PC-3 (cell line): Measurements from ENCODE around the gene TARBP1. TPM values are rescaled to one million over a fixed set of nuclear protein-coding genes. Genes with fewer than 3 reads are reported as not detected.

ENCODE experiments used
- ATAC-seq: fragments of 200-7000 bp; cut with Tn5 transposase; 2 replicates; pipeline ENCODE4 v1.9.1; 2020; ENCODE audit warnings: mild to moderate bottlenecking, moderate library complexity
- BruUV-seq: library from RNA; stranded (reverse); fragments of 400-500 nt; replicated peaks from 2 replicates; lab custom pipeline; 2021; lab: Mats Ljungman, UMichigan
- CTCF ChIA-PET: fragments of 300-600 bp; sonication (Branson Sonifier 250); formaldehyde crosslinking; loops from one replicate; lab custom pipeline; 2022; ENCODE audit warnings: antibody characterized with exemption; lab: Charles Lee
- POLR2A ChIA-PET: fragments of 300-600 bp; sonication (Branson Sonifier 250); formaldehyde crosslinking; loops from one replicate; lab custom pipeline; 2022; ENCODE audit warnings: antibody characterized with exemption; ENCODE audit not compliant: unreplicated experiment; lab: Charles Lee
- DNase-seq: peaks from one replicate; pipeline ENCODE4 v3.0.0-alpha.2; 2015
- H2AFZ ChIP-seq: fragments of 300-600 bp; sonication (generic); 2 replicates; pipeline ENCODE4 v1.6.0; 2016; ENCODE audit warnings: antibody characterized with exemption, low read length
- H3F3A ChIP-seq: fragments of 300-600 bp; sonication (generic); one replicate; pipeline ENCODE4 v1.6.0; 2017; ENCODE audit warnings: antibody characterized with exemption, low read length, control low read depth, mild to moderate bottlenecking; ENCODE audit not compliant: unreplicated experiment
- H3K27ac ChIP-seq: fragments of 300-600 bp; sonication (generic); 2 replicates; pipeline ENCODE4 v1.5.1; 2016; ENCODE audit warnings: mild to moderate bottlenecking, low read length
- H3K27me3 ChIP-seq: fragments of 300-600 bp; sonication (generic); 2 replicates; pipeline ENCODE4 v1.6.1; 2016; ENCODE audit warnings: low read length, mixed read lengths
- H3K36me3 ChIP-seq: fragments of 300-600 bp; sonication (generic); 2 replicates; pipeline ENCODE4 v1.6.1; 2016; ENCODE audit warnings: low read depth, mixed run types, low read length, mixed read lengths
- H3K4me1 ChIP-seq: fragments of 300-600 bp; sonication (generic); 2 replicates; pipeline ENCODE4 v1.5.1; 2016; ENCODE audit warnings: low read length; ENCODE audit not compliant: insufficient read depth
- H3K4me2 ChIP-seq: fragments of 300-600 bp; sonication (generic); 2 replicates; pipeline ENCODE4 v1.6.0; 2016; ENCODE audit warnings: low read length
- H3K4me3 ChIP-seq: fragments of 300-600 bp; sonication (generic); 2 replicates; pipeline ENCODE4 v1.5.1; 2016; ENCODE audit warnings: mild to moderate bottlenecking, low read length, mixed read lengths
- H3K79me2 ChIP-seq: fragments of 300-600 bp; sonication (generic); 2 replicates; pipeline ENCODE4 v1.6.1; 2017; ENCODE audit warnings: low read length, mixed read lengths
- H3K9ac ChIP-seq: fragments of 300-600 bp; sonication (generic); 2 replicates; pipeline ENCODE4 v1.6.0; 2016; ENCODE audit warnings: mild to moderate bottlenecking, low read length
- H3K9me2 ChIP-seq: fragments of 300-600 bp; sonication (generic); replicated peaks from 2 replicates; pipeline ENCODE4 v1.6.1; 2016; ENCODE audit warnings: mixed run types, low read length, mixed read lengths
- H3K9me3 ChIP-seq: fragments of 300-600 bp; sonication (generic); 2 replicates; pipeline ENCODE4 v1.6.1; 2016; ENCODE audit warnings: low read length, mixed read lengths
- H4K20me1 ChIP-seq: fragments of 300-600 bp; sonication (generic); 2 replicates; pipeline ENCODE4 v1.6.1; 2016; ENCODE audit warnings: low read length, mixed read lengths
- EZH2 ChIP-seq: fragments of 300-600 bp; sonication (generic); IDR thresholded peaks from one replicate; pipeline ENCODE4 v1.6.1; 2017; ENCODE audit warnings: antibody characterized with exemption, mild to moderate bottlenecking, low read length; ENCODE audit not compliant: unreplicated experiment
- EZH2phosphoT487 ChIP-seq: fragments of 300-600 bp; sonication (generic); IDR thresholded peaks from 2 replicates; pipeline ENCODE4 v1.6.1; 2018; ENCODE audit warnings: mild to moderate bottlenecking, antibody characterized with exemption, low read length, borderline replicate concordance
- intact Hi-C: fragments of 100-400 bp; cut with micrococcal nuclease; formaldehyde crosslinking; loops from 2 replicates; pipeline ENCODE4 v1.9.0; 2023
- total RNA-seq: library from RNA; depleted of rRNA; stranded (reverse); fragments of >200 nt; gene quantifications from 2 replicates; pipeline ENCODE4 v1.2.3, GENCODE V29; 2014
- TF ChIP-seq, protein P1 (sequence below): fragments of 300-600 bp; sonication (generic); conservative IDR thresholded peaks from 2 replicates; pipeline ENCODE4 v1.5.1; 2017; ENCODE audit warnings: antibody characterized with exemption, low read depth, mild to moderate bottlenecking, low read length

The TARBP1 gene
- total RNA-seq, 1 experiment from 2014 or later: 15.1 TPM

DNA sequence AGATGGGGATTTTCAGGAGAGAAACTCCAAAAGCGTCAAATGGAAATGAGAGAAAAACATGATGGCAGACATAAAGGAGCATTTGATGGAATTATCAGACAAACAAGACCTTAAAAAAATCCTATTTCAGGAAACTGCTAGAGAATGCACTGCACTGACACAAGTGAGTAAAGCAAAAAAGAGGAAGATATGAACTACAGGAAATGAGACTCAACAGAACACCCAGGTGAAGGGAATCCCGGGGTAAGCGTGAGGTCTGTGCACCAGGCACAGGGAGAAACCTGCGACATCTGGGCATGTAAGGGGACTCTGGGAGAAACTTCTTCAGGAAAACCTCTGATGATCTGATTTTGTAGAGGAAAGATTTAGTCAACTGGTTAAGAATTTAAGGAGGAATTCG, 2.8 kb downstream of the TARBP1 start:
- Histone ChIP-seq H3K9ac (no peak overlapping the region), H3K4me2 (peak overlapping the region; percentile 87; the same call in 1 of the 2 replicates), H3K79me2 (peaks cover 59% of the 10 kb centered on the region), H4K20me1 (no peaks in the 10 kb centered on the region), H3K4me1 (peaks cover 11% of the 10 kb centered on the region), H3K9me2 (no peaks in the 10 kb centered on the region), H3K9me3 (no peaks in the 10 kb centered on the region), H3K4me3 (no peak overlapping the region), H2AFZ (no peak overlapping the region), H3K27ac (no peak overlapping the region), H3F3A (no peaks in the 10 kb centered on the region), H3K27me3 (no peaks in the 10 kb centered on the region), H3K36me3 (no peaks in the 10 kb centered on the region)
- DNase-seq (no peak), ATAC-seq (no peak)
- intact Hi-C loops: no loop called here
- BruUV-seq: no TSS peak
- POLR2A ChIA-PET: no interaction called here
- TF ChIP-seq EZH2 (no peak), EZH2phosphoT487 (no peak)
- TF ChIP-seq, protein P1, sequence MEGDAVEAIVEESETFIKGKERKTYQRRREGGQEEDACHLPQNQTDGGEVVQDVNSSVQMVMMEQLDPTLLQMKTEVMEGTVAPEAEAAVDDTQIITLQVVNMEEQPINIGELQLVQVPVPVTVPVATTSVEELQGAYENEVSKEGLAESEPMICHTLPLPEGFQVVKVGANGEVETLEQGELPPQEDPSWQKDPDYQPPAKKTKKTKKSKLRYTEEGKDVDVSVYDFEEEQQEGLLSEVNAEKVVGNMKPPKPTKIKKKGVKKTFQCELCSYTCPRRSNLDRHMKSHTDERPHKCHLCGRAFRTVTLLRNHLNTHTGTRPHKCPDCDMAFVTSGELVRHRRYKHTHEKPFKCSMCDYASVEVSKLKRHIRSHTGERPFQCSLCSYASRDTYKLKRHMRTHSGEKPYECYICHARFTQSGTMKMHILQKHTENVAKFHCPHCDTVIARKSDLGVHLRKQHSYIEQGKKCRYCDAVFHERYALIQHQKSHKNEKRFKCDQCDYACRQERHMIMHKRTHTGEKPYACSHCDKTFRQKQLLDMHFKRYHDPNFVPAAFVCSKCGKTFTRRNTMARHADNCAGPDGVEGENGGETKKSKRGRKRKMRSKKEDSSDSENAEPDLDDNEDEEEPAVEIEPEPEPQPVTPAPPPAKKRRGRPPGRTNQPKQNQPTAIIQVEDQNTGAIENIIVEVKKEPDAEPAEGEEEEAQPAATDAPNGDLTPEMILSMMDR: no peak
- CTCF ChIA-PET: no interaction called here

DNA sequence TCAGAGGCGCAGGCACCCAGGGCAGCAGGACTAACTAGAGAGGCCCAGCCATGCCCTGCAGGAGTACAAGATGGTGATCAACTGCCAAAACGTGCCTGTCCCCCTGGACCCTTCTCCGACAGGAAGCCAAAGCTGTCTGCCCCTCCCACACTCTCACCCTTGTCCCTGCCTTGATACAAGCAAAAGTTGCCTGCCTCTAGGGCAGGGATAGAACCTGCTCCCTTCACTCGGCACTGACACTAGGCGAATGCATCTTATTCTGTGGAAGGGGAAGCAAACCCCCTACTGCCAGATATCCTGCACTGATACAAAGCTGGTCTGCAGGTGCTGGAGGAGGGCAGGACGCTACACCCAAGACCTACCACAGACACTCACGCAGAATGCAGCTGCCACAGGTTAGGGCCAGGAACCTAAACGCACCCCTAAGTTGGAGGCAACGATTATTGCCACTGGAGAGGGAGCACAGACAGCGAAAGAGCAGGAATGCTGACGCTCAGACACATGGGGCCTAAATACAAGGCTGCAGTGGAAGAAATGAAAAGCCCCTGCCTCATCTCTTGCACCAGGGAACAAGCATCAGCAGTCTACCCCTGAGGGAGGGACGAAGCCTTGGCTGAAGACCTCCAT, 3.7 kb downstream of the TARBP1 start:
- POLR2A ChIA-PET: no interaction called here
- BruUV-seq: no TSS peak
- Histone ChIP-seq H3K9ac (no peak overlapping the region), H3F3A (no peaks in the 10 kb centered on the region), H3K9me3 (no peaks in the 10 kb centered on the region), H3K9me2 (no peaks in the 10 kb centered on the region), H3K27ac (no peak overlapping the region), H3K4me1 (peaks cover 11% of the 10 kb centered on the region), H3K79me2 (peaks cover 59% of the 10 kb centered on the region), H3K36me3 (no peaks in the 10 kb centered on the region), H3K27me3 (no peaks in the 10 kb centered on the region), H3K4me3 (no peak overlapping the region), H4K20me1 (no peaks in the 10 kb centered on the region), H2AFZ (no peak overlapping the region), H3K4me2 (no peak overlapping the region)
- ATAC-seq (no peak), DNase-seq (no peak)
- TF ChIP-seq, protein P1: no peak
- TF ChIP-seq EZH2phosphoT487 (no peak), EZH2 (no peak)
- intact Hi-C loops: no loop called here
- CTCF ChIA-PET: no interaction called here

DNA sequence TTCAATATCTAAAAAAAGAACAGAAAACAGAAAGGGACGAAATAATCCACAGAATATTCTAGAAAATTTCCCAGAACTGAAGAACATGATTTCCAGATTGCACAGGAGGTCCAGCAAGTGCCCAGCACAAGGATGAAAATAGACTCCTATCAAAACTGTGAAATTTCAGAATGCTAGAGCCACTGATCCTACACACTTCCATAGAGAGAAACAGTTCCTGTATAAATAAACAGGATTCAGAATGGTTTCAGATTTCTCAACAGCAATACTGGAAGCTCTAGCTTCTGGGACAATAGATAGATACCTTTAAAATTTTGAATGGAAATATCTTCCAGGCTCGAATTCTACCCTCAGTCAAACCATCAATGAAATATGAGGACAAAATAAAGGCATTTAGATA, 4.6 kb downstream of the TARBP1 start:
- Histone ChIP-seq H2AFZ (no peak overlapping the region), H4K20me1 (no peaks in the 10 kb centered on the region), H3K27ac (no peak overlapping the region), H3F3A (no peaks in the 10 kb centered on the region), H3K36me3 (no peaks in the 10 kb centered on the region), H3K9me3 (no peaks in the 10 kb centered on the region), H3K27me3 (no peaks in the 10 kb centered on the region), H3K4me1 (peaks cover 11% of the 10 kb centered on the region), H3K9ac (no peak overlapping the region), H3K79me2 (peaks cover 59% of the 10 kb centered on the region), H3K9me2 (no peaks in the 10 kb centered on the region), H3K4me3 (no peak overlapping the region), H3K4me2 (no peak overlapping the region)
- TF ChIP-seq EZH2: no peak
- TF ChIP-seq EZH2phosphoT487: no peak
- TF ChIP-seq, protein P1: no peak
- ChIA-PET CTCF (no interaction called here), POLR2A (no interaction called here)
- BruUV-seq: no TSS peak
- DNase-seq (no peak), ATAC-seq (no peak)
- intact Hi-C loops: no loop called here
